Karpas-422 (cell line): Measurements from ENCODE around the gene DIPK1A. TPM values are rescaled to one million over a fixed set of nuclear protein-coding genes. Genes with fewer than 3 reads are reported as not detected.
A peak's percentile ranks its signal among the peaks of the same experiment; 100 is the strongest.

ENCODE experiments used
- DNase-seq: peaks from one replicate; pipeline ENCODE4 v3.0.0-alpha.2; 2015
- H2AFZ ChIP-seq: fragments of 200-600 bp; sonication (generic); 2 replicates; pipeline ENCODE4 v1.6.1; 2014; ENCODE audit warnings: antibody characterized with exemption, low read length, mixed read lengths
- H3K27ac ChIP-seq: fragments of 200-600 bp; sonication (generic); 2 replicates; pipeline ENCODE4 v1.5.1; 2014; ENCODE audit warnings: mild to moderate bottlenecking, low read length, moderate library complexity
- H3K27me3 ChIP-seq: fragments of 200-600 bp; sonication (generic); 2 replicates; pipeline ENCODE4 v1.6.1; 2014; ENCODE audit warnings: low read length, mixed read lengths
- H3K36me3 ChIP-seq: fragments of 200-600 bp; sonication (generic); 2 replicates; pipeline ENCODE4 v1.6.1; 2014; ENCODE audit warnings: low read length, mixed read lengths; ENCODE audit not compliant: insufficient read depth
- H3K4me1 ChIP-seq: fragments of 200-600 bp; sonication (generic); 2 replicates; pipeline ENCODE4 v1.6.1; 2014; ENCODE audit warnings: mild to moderate bottlenecking, low read length, mixed read lengths
- H3K4me2 ChIP-seq: fragments of 200-600 bp; sonication (generic); 2 replicates; pipeline ENCODE4 v1.6.1; 2014; ENCODE audit warnings: low read length, low read depth, mild to moderate bottlenecking; ENCODE audit not compliant: poor library complexity, severe bottlenecking
- H3K4me3 ChIP-seq: fragments of 200-600 bp; sonication (generic); 2 replicates; pipeline ENCODE4 v1.5.1; 2014; ENCODE audit warnings: mild to moderate bottlenecking, antibody characterized with exemption, low read length, mixed read lengths
- H3K79me2 ChIP-seq: fragments of 200-600 bp; sonication (generic); 2 replicates; pipeline ENCODE4 v1.6.1; 2014; ENCODE audit warnings: mild to moderate bottlenecking, low read length, mixed read lengths
- H3K9ac ChIP-seq: fragments of 200-600 bp; sonication (generic); 2 replicates; pipeline ENCODE4 v1.6.0; 2014; ENCODE audit warnings: low read length
- H3K9me2 ChIP-seq: fragments of 200-600 bp; sonication (generic), shearing (Covaris generic); replicated peaks from 2 replicates; pipeline ENCODE4 v1.6.0; 2014; ENCODE audit warnings: mild to moderate bottlenecking, low read length, moderate library complexity; ENCODE audit not compliant: insufficient read depth
- H3K9me3 ChIP-seq: fragments of 300-700, 200-600 bp; sonication (generic); 2 replicates; pipeline ENCODE4 v1.6.1; 2014; ENCODE audit warnings: low read length, mixed read lengths
- H4K20me1 ChIP-seq: fragments of 200-600 bp; sonication (generic); 2 replicates; pipeline ENCODE4 v1.6.1; 2014; ENCODE audit warnings: mild to moderate bottlenecking, antibody characterized with exemption, low read length, low read depth; ENCODE audit not compliant: insufficient read depth
- total RNA-seq: library from RNA; depleted of rRNA; stranded (reverse); fragments of >200 nt; shearing (Covaris generic); gene quantifications from 2 replicates; pipeline ENCODE4 v1.2.3, GENCODE V29; 2014; ENCODE audit warnings: low replicate concordance

DIPK1A gene
- total RNA-seq, 1 experiment from 2014 or later = 1.7 TPM

DNA sequence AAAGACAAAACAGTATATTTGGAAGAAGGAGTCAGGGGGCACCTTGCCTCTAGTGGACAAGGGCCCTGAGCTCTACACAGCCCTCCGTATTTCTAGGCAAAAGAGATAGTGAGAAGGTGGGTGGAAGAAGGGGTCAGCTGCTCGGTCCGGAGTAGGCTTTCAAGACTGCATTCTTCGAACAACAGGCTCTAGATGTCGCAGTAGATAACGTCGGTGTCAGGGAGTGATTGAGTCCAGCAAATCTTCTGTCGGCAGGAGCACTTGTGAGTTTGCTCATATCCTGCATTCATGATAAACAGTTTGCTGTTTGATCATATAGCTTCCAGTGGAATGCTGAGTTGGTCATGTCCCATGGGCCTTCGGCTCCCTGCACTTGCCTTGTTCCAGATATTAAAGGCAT, 36.8 kb downstream of the DIPK1A start:
- Histone ChIP-seq H3K4me2 (no peak overlapping the region), H3K4me1 (0 out of 2 replicates have a peak, but pooled peaks cover 2% of the 10 kb centered on the region), H3K27me3 (no peaks in the 10 kb centered on the region), H3K4me3 (no peak overlapping the region), H4K20me1 (no peaks in the 10 kb centered on the region), H2AFZ (no peak overlapping the region), H3K36me3 (no peaks in the 10 kb centered on the region), H3K9me2 (no peaks in the 10 kb centered on the region), H3K9me3 (no peaks in the 10 kb centered on the region), H3K9ac (no peak overlapping the region), H3K79me2 (no peaks in the 10 kb centered on the region), H3K27ac (no peak overlapping the region)
- DNase-seq = no peak

DNA sequence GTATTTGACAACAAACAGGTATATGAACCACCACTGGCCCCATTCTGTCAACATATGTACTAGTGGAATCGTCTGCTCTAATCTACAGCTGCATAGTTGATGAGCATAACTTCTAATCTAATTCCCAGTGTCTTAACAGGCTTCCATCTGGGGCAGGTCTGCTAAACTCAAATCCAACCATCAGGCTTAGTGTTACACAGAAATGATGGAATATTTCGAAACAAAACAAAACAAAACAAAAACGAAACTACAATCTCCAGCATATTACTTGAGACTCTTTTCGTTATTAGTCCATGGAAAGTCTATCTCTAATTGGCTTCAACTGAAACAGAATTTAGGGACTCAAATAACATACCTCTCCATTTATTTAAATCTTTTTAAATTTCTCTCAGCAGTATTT, 37.6 kb downstream of the DIPK1A start:
- Histone ChIP-seq H3K9me3 (no peaks in the 10 kb centered on the region), H3K9me2 (no peaks in the 10 kb centered on the region), H3K79me2 (no peaks in the 10 kb centered on the region), H4K20me1 (no peaks in the 10 kb centered on the region), H3K36me3 (no peaks in the 10 kb centered on the region), H3K4me1 (0 out of 2 replicates have a peak, but pooled peaks cover 2% of the 10 kb centered on the region), H3K4me3 (no peak overlapping the region), H3K9ac (no peak overlapping the region), H3K27ac (no peak overlapping the region), H2AFZ (no peak overlapping the region), H3K27me3 (no peaks in the 10 kb centered on the region), H3K4me2 (no peak overlapping the region)
- DNase-seq = no peak

DNA sequence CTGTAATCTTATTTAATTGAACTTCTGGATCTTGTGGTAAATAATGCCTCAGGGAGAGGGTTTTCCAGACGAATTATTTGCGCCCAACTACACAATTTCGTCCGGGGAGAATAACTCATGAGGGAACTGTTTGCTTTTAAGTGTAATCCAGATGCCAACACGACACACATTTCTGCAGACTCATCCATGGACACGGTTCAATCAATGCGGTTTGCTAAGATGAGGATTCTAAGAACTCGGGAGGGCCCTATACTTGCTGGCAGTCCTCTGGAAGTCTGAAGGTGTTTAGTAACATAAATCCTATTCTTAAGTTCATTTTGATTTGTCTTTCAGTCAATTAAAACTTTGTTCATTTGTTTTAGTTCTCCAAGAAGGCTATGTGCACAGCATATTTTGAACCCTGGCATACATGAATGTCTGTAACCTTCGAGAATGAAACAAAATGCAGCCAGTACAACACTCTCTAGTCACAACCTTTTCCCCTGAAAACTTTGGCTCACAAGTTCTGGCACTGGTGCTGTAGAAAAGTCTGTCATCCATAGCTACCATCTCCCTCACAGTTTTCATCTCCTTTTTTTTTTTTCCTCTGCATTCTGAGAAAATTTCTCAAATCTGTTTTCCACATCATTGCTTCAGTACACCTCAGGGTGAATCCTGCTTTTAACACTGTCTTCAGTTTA, 38.8 kb downstream of the DIPK1A start:
- Histone ChIP-seq H4K20me1 (no peaks in the 10 kb centered on the region), H3K4me2 (no peak overlapping the region)

DNA sequence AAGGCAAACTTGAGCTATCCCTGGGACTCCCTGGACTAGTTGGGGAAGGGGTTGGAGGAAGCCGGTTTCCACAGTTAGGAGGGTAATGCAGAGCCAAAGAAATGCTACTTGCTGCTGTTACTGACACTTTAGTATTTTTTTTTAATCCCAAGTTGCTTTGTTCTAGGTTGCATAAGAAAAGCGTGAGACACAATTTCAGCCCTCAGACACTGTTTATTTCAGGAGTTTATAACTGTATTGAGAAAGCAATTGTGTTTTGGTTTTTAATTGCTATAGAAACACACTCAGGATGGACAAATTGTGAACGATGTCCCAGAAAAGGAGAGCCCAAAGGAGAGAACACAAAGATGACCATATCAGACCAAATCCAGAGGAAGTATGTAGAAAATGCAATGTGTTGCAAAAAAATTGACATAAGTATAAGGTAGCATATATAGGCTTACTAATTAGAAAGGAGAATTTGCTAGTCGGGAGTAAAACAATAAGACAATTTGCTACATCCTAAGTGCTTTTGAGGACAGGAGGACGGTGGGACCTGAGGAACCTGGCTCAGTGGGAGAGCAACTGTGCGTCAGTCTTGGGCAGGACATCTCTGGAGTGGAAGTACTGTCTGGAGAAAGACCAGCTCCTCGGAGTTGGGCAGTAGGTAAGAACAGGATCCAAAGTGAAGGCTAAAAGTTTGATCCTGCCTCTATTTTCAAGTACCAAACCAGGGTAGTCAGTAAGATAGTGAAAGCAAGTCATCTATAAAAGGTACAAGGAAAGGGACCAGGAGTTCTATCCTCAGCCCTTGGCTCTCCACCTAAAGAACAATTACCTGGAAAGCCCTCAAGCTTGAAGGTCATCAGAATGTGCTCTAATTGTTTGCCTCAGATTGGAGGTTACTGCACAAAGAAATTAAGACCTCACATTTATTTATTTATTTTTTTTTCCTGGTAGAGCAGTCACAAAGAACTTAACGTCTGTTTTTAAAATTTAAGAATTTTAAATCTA, 39.9 kb downstream of the DIPK1A start:
- H3K79me2 ChIP-seq = no peaks in the 10 kb centered on the region

More for the DNA sequence above, 38.8 kb downstream of the DIPK1A start:
- no peak overlapping the region for H3K9ac ChIP-seq
- H3K36me3 ChIP-seq = no peaks in the 10 kb centered on the region
- no peak overlapping the region for H3K4me3 ChIP-seq
- 0 out of 2 replicates have a peak, but pooled peaks cover 2% of the 10 kb centered on the region for H3K4me1 ChIP-seq
- H3K9me3 ChIP-seq = no peaks in the 10 kb centered on the region
- no peak overlapping the region for H2AFZ ChIP-seq
- no peak for DNase-seq
- no peaks in the 10 kb centered on the region for H3K9me2 ChIP-seq
- no peak overlapping the region for H3K27ac ChIP-seq
- H3K27me3 ChIP-seq = no peaks in the 10 kb centered on the region
- no peaks in the 10 kb centered on the region for H3K79me2 ChIP-seq

DNA sequence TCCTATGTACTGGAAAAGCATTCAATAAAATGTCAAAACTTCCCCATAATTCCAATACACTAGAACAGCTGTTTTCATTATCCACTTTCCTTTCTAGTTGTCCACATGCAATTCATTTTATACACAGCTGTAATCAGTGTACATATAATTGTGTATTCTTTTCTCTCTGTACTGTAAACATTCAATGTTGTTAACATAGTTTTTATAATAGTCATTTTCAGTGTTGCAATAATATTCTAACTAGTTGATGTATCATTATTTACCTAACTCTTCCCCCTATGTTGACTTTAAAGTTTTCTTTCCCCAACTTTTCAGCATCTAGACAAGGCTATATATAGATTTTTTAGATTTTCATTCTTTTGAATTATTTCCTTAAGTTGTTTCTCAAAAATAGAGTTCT, 44.4 kb downstream of the DIPK1A start:
- H3K36me3 ChIP-seq = no peaks in the 10 kb centered on the region
- DNase-seq = no peak

More for the DNA sequence above, 39.9 kb downstream of the DIPK1A start:
- H3K4me2 ChIP-seq = no peak overlapping the region
- no peak overlapping the region for H3K27ac ChIP-seq
- H3K9me3 ChIP-seq = no peaks in the 10 kb centered on the region
- no peaks in the 10 kb centered on the region for H3K4me1 ChIP-seq
- no peak overlapping the region for H3K9ac ChIP-seq
- H3K9me2 ChIP-seq = no peaks in the 10 kb centered on the region
- DNase-seq = no peak
- H2AFZ ChIP-seq = no peak overlapping the region
- no peak overlapping the region for H3K4me3 ChIP-seq
- H3K36me3 ChIP-seq = no peaks in the 10 kb centered on the region
- H3K27me3 ChIP-seq = no peaks in the 10 kb centered on the region
- no peaks in the 10 kb centered on the region for H4K20me1 ChIP-seq

DNA sequence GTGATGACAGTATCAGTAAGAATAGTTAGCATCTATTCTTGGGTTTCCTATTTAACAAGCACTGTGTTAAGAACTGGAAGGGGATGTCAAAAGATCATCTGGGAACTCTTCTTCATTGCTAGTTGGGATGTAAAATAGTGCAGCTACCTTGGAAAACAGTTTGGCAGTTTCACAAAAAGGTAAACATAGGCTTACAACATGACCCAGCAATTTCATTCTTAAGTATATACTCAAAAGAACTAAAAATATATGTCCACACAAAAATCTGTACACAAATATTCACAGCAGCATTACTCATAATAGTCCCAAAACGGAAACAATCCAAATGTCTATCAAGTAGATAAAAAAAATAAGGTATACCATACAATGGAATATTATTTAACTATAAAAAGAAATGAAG, 45.7 kb downstream of the DIPK1A start:
- no peaks in the 10 kb centered on the region for H3K36me3 ChIP-seq

More for the DNA sequence above, 44.4 kb downstream of the DIPK1A start:
- Histone ChIP-seq H3K9ac (no peak overlapping the region), H3K9me3 (no peaks in the 10 kb centered on the region), H3K4me2 (no peak overlapping the region), H3K4me1 (peaks cover 11% of the 10 kb centered on the region), H3K27me3 (no peaks in the 10 kb centered on the region), H2AFZ (no peak overlapping the region), H3K4me3 (no peak overlapping the region), H3K27ac (no peak overlapping the region), H4K20me1 (no peaks in the 10 kb centered on the region), H3K79me2 (no peaks in the 10 kb centered on the region), H3K9me2 (no peaks in the 10 kb centered on the region)

DNA sequence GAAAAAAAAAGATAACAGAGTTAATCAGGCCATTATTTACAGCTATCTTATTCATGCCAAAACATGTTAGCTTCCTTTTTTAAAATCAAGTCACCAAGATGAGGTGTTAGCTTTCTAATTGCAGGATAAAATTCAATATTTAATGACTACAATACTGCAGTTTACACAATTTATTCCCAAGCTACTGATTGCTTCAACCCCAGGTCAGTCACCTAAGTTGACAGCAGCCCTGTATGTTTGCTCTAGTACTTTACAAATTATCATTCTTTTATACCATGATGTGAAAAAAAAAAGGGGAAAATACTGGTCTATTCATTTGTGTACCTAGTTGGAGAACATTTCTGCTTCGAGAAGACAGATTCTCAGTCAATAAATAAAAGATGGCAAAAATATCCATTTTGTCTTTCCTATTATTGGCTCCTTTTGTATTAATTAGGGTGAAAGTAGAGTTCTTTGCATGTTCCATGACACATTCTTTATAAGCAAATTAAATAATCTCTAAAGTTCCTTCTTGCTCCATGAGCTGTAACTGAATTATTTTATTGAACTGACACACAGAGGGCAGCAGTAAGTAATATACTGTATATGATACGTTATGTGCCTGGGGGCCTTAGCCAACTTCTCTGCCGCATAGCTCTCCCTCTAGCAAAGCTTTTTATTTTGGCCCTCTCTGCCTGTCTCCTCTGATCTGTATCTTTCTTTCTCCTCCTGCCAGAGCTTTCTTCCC, 48.0 kb downstream of the DIPK1A start:
- Histone ChIP-seq H3K9me2 (no peaks in the 10 kb centered on the region), H3K27me3 (no peaks in the 10 kb centered on the region), H3K27ac (no peak overlapping the region), H3K36me3 (no peaks in the 10 kb centered on the region), H3K9me3 (no peaks in the 10 kb centered on the region), H2AFZ (no peak overlapping the region), H4K20me1 (no peaks in the 10 kb centered on the region), H3K9ac (no peak overlapping the region), H3K4me3 (no peak overlapping the region), H3K4me2 (no peak overlapping the region), H3K4me1 (peaks cover 11% of the 10 kb centered on the region), H3K79me2 (no peaks in the 10 kb centered on the region)
- peak; percentile 50 for DNase-seq

More for the DNA sequence above, 45.7 kb downstream of the DIPK1A start:
- Histone ChIP-seq H3K4me3 (no peak overlapping the region), H3K4me2 (no peak overlapping the region), H3K9ac (no peak overlapping the region), H2AFZ (no peak overlapping the region), H3K9me3 (no peaks in the 10 kb centered on the region), H3K27ac (no peak overlapping the region), H3K9me2 (no peaks in the 10 kb centered on the region), H3K27me3 (no peaks in the 10 kb centered on the region), H3K79me2 (no peaks in the 10 kb centered on the region), H3K4me1 (peaks cover 11% of the 10 kb centered on the region), H4K20me1 (no peaks in the 10 kb centered on the region)
- no peak for DNase-seq

DNA sequence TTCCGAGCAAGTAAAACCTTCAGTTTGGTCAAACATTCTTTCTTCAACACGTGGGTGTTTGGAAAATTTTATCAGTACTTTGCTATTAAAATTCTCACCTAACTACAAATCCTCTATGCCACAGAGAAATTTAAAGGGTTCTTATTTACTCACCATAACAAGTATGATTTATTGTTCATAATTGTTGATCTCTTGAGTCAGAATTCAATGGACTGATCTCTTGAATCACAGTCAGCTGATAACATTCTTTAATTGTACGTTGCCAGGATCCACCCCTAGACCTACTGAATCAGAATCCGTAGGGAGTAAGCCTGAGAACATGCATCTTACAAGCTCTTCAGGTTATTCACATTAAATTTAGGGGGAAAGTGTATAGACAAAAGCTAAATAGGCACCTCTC, 51.2 kb downstream of the DIPK1A start:
- no peak overlapping the region for H2AFZ ChIP-seq
- H3K9ac ChIP-seq = no peak overlapping the region
- no peaks in the 10 kb centered on the region for H3K9me3 ChIP-seq
- H3K27ac ChIP-seq = no peak overlapping the region
- H3K79me2 ChIP-seq = no peaks in the 10 kb centered on the region
- DNase-seq = no peak
- no peaks in the 10 kb centered on the region for H3K9me2 ChIP-seq
- peaks cover 11% of the 10 kb centered on the region for H3K4me1 ChIP-seq
- no peaks in the 10 kb centered on the region for H4K20me1 ChIP-seq
- no peaks in the 10 kb centered on the region for H3K27me3 ChIP-seq
- H3K4me3 ChIP-seq = no peak overlapping the region
- no peak overlapping the region for H3K4me2 ChIP-seq
- H3K36me3 ChIP-seq = no peaks in the 10 kb centered on the region
